ENCODE measurements around the gene CFAP91. TPM values are rescaled to one million over a fixed set of nuclear protein-coding genes. Genes with fewer than 3 reads are reported as not detected.

Gene CFAP91
- total RNA-seq, 4 donors from 2014 or later: 9.4 to 28.0 (median 22.8) TPM

GRCh38 chr3:119723022-119723421, 20.2 kb downstream of the CFAP91 start:
- intact Hi-C loops (cut with DNase I): no loop called here
- Histone ChIP-seq H3K9me3 (no peaks in the 10 kb centered on the region), H3K4me3 (replicated peaks in 1 of 3) (no peak overlapping the region), H3K36me3 (peaks cover 0 to 2% of the 10 kb centered on the region in 2 donors), H3K27me3 (no peaks in the 10 kb centered on the region), H3K4me1 (no peaks in the 10 kb centered on the region), H3K27ac (no peak overlapping the region)
- no peak for DNase-seq
- WGBS, 2 donors: 61 to 63% methylated on average over 2 of the region's 2 CpGs
- TF ChIP-seq POLR2A (IDR thresholded peaks at IDR 0.05) (no peak), CTCF (IDR thresholded peaks at IDR 0.05) (no peak)

GRCh38 chr3:119726909-119727308, 24.1 kb downstream of the CFAP91 start:
- WGBS, 2 donors: 84 to 90% methylated on average over 2 of the region's 2 CpGs
- Histone ChIP-seq H3K27ac (no peak overlapping the region), H3K9me3 (no peaks in the 10 kb centered on the region), H3K4me3 (replicated peaks in 1 of 3) (no peak overlapping the region), H3K36me3 (peaks cover 2 to 4% of the 10 kb centered on the region in 2 donors), H3K27me3 (no peaks in the 10 kb centered on the region), H3K4me1 (no peaks in the 10 kb centered on the region)
- intact Hi-C loops (cut with DNase I): no loop called here
- TF ChIP-seq CTCF (IDR thresholded peaks at IDR 0.05) (no peak), POLR2A (IDR thresholded peaks at IDR 0.05) (no peak)
- DNase-seq: no peak

- Histone ChIP-seq H3K36me3 (peaks cover 7 to 8% of the 10 kb centered on the region in 2 donors), H3K27ac (no peak overlapping the region), H3K27me3 (no peaks in the 10 kb centered on the region), H3K4me3 (replicated peaks in 1 of 3) (no peak overlapping the region), H3K9me3 (no peaks in the 10 kb centered on the region), H3K4me1 (no peaks in the 10 kb centered on the region)
- intact Hi-C loops (cut with DNase I): no loop called here
- WGBS, 2 donors: 94% methylated on average over 6 of the region's 6 CpGs
- no peak for DNase-seq
- TF ChIP-seq CTCF (IDR thresholded peaks at IDR 0.05) (no peak), POLR2A (IDR thresholded peaks at IDR 0.05) (no peak)
These were observed 27.2 kb downstream of the CFAP91 start for GRCh38 chr3:119729996-119730395.

- H3K27ac ChIP-seq: no peak overlapping the region
- DNase-seq: no peak
- no peak overlapping the region for H3K4me3 ChIP-seq (replicated peaks in 1 of 3)
- peaks cover 5 to 8% of the 10 kb centered on the region in 2 donors for H3K36me3 ChIP-seq
- H3K4me1 ChIP-seq: no peaks in the 10 kb centered on the region
- no peaks in the 10 kb centered on the region for H3K9me3 ChIP-seq
- WGBS, 2 donors: 87 to 90% methylated on average over 8 of the region's 8 CpGs
- no peaks in the 10 kb centered on the region for H3K27me3 ChIP-seq
- no peak for TF ChIP-seq POLR2A (IDR thresholded peaks at IDR 0.05)
- TF ChIP-seq CTCF (IDR thresholded peaks at IDR 0.05): no peak
- intact Hi-C loops (cut with DNase I): no loop called here
These were observed 28.9 kb downstream of the CFAP91 start for GRCh38 chr3:119731560-119732343.

- Histone ChIP-seq H3K4me1 (no peaks in the 10 kb centered on the region), H3K27me3 (no peaks in the 10 kb centered on the region), H3K27ac (no peak overlapping the region), H3K36me3 (peaks cover 5 to 8% of the 10 kb centered on the region in 2 donors), H3K4me3 (replicated peaks in 1 of 3) (no peak overlapping the region), H3K9me3 (no peaks in the 10 kb centered on the region)
- 93 to 95% methylated on average over 5 of the region's 5 CpGs for WGBS, 2 donors
- no peak for DNase-seq
- TF ChIP-seq CTCF (IDR thresholded peaks at IDR 0.05) (no peak), POLR2A (IDR thresholded peaks at IDR 0.05) (no peak)
- intact Hi-C loops (cut with DNase I): no loop called here
These were observed 31.0 kb downstream of the CFAP91 start for GRCh38 chr3:119733812-119734211.

Measured in thyroid gland (tissue), 4 donors.